Measurements from ENCODE around the gene FBXL19.

The FBXL19 gene

GRCh38 chr16:30980434-30980833, 57.1 kb downstream of the FBXL19 start:
- no peak for TF ChIP-seq EZH2phosphoT487 (conservative IDR thresholded peaks at IDR 0.05; ENCODE audit: low read length)
- TF ChIP-seq, protein P1, sequence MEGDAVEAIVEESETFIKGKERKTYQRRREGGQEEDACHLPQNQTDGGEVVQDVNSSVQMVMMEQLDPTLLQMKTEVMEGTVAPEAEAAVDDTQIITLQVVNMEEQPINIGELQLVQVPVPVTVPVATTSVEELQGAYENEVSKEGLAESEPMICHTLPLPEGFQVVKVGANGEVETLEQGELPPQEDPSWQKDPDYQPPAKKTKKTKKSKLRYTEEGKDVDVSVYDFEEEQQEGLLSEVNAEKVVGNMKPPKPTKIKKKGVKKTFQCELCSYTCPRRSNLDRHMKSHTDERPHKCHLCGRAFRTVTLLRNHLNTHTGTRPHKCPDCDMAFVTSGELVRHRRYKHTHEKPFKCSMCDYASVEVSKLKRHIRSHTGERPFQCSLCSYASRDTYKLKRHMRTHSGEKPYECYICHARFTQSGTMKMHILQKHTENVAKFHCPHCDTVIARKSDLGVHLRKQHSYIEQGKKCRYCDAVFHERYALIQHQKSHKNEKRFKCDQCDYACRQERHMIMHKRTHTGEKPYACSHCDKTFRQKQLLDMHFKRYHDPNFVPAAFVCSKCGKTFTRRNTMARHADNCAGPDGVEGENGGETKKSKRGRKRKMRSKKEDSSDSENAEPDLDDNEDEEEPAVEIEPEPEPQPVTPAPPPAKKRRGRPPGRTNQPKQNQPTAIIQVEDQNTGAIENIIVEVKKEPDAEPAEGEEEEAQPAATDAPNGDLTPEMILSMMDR (IDR thresholded peaks at IDR 0.05; ENCODE audit: insufficient read depth, low read length, poor library complexity, severe bottlenecking) = no peak
- H3K9me3 ChIP-seq (ENCODE audit: insufficient read depth, low read length) = no peaks in the 10 kb centered on the region

DNA sequence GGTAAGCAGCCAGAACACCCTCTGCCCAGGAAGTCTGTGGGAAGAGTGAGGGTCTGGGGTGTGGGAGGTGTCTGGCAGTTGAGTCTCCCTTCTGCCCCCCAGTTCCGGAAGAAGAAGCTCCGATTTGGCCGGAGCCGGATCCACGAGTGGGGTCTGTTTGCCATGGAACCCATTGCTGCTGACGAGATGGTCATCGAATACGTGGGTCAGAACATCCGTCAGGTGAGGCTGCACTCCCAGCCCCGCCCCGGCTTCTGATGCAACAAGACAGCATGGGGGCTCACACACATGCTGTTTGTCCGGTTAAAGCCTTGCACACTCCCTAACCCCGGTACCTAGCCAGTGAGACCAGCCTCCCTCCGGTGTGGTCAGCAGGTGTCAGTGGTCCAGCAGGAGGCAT, 57.6 kb downstream of the FBXL19 start:
- H3K27ac ChIP-seq (ENCODE audit: low read depth, low read length) = no peak overlapping the region

More at GRCh38 chr16:30980434-30980833, 57.1 kb downstream of the FBXL19 start:
- H3K4me2 ChIP-seq (ENCODE audit: low read depth, low read length, poor library complexity, severe bottlenecking) = no peak overlapping the region
- H3F3A ChIP-seq (ENCODE audit: insufficient read depth) = no peaks in the 10 kb centered on the region; the same call in 1 of the 2 replicates
- H2AFZ ChIP-seq (ENCODE audit: low read depth, low read length, severe bottlenecking) = no peak overlapping the region
- H4K20me1 ChIP-seq (ENCODE audit: low read depth, low read length) = no peaks in the 10 kb centered on the region
- H3K4me3 ChIP-seq (ENCODE audit: insufficient read depth, low read length, poor library complexity, severe bottlenecking) = no peak overlapping the region
- no peak overlapping the region for H3K9ac ChIP-seq (ENCODE audit: low read length)
- H3K36me3 ChIP-seq (ENCODE audit: low read length) = no peaks in the 10 kb centered on the region
- H3K27me3 ChIP-seq (ENCODE audit: low read length) = no peaks in the 10 kb centered on the region
- H3K9me2 ChIP-seq (replicated peaks; ENCODE audit: insufficient read depth, low read length) = no peaks in the 10 kb centered on the region
- no peaks in the 10 kb centered on the region for H3K79me2 ChIP-seq (ENCODE audit: insufficient read depth, low read length)
- no peak overlapping the region for H3K27ac ChIP-seq (ENCODE audit: low read depth, low read length)

GRCh38 chr16:30982548-30983288, 59.3 kb downstream of the FBXL19 start:
- H3K4me2 ChIP-seq (ENCODE audit: low read depth, low read length, poor library complexity, severe bottlenecking) = no peak overlapping the region
- no peak overlapping the region for H3K9ac ChIP-seq (ENCODE audit: low read length)
- no peak overlapping the region for H3K4me3 ChIP-seq (ENCODE audit: insufficient read depth, low read length, poor library complexity, severe bottlenecking)
- no peaks in the 10 kb centered on the region for H3K9me3 ChIP-seq (ENCODE audit: insufficient read depth, low read length)
- H3K9me2 ChIP-seq (replicated peaks; ENCODE audit: insufficient read depth, low read length) = no peaks in the 10 kb centered on the region
- no peaks in the 10 kb centered on the region for H4K20me1 ChIP-seq (ENCODE audit: low read depth, low read length)
- no peak overlapping the region for H3K27ac ChIP-seq (ENCODE audit: low read depth, low read length)
- H2AFZ ChIP-seq (ENCODE audit: low read depth, low read length, severe bottlenecking) = no peak overlapping the region
- no peaks in the 10 kb centered on the region; the same call in 1 of the 2 replicates for H3F3A ChIP-seq (ENCODE audit: insufficient read depth)
- H3K79me2 ChIP-seq (ENCODE audit: insufficient read depth, low read length) = no peaks in the 10 kb centered on the region
- H3K36me3 ChIP-seq (ENCODE audit: low read length) = no peaks in the 10 kb centered on the region
- H3K27me3 ChIP-seq (ENCODE audit: low read length) = no peaks in the 10 kb centered on the region
- TF ChIP-seq, protein P1 (IDR thresholded peaks at IDR 0.05; ENCODE audit: insufficient read depth, low read length, poor library complexity, severe bottlenecking) = no peak
- no peak for TF ChIP-seq EZH2phosphoT487 (conservative IDR thresholded peaks at IDR 0.05; ENCODE audit: low read length)

More for the DNA sequence above, 57.6 kb downstream of the FBXL19 start:
- H2AFZ ChIP-seq (ENCODE audit: low read depth, low read length, severe bottlenecking) = no peak overlapping the region
- H3K9me3 ChIP-seq (ENCODE audit: insufficient read depth, low read length) = no peaks in the 10 kb centered on the region
- H3K4me3 ChIP-seq (ENCODE audit: insufficient read depth, low read length, poor library complexity, severe bottlenecking) = no peak overlapping the region
- H4K20me1 ChIP-seq (ENCODE audit: low read depth, low read length) = no peaks in the 10 kb centered on the region
- H3K9ac ChIP-seq (ENCODE audit: low read length) = no peak overlapping the region
- H3K36me3 ChIP-seq (ENCODE audit: low read length) = no peaks in the 10 kb centered on the region
- no peak overlapping the region for H3K4me2 ChIP-seq (ENCODE audit: low read depth, low read length, poor library complexity, severe bottlenecking)
- no peaks in the 10 kb centered on the region; the same call in 1 of the 2 replicates for H3F3A ChIP-seq (ENCODE audit: insufficient read depth)
- H3K9me2 ChIP-seq (replicated peaks; ENCODE audit: insufficient read depth, low read length) = no peaks in the 10 kb centered on the region
- no peaks in the 10 kb centered on the region for H3K27me3 ChIP-seq (ENCODE audit: low read length)
- TF ChIP-seq, protein P1 (IDR thresholded peaks at IDR 0.05; ENCODE audit: insufficient read depth, low read length, poor library complexity, severe bottlenecking) = no peak
- TF ChIP-seq EZH2phosphoT487 (conservative IDR thresholded peaks at IDR 0.05; ENCODE audit: low read length) = no peak
- H3K79me2 ChIP-seq (ENCODE audit: insufficient read depth, low read length) = no peaks in the 10 kb centered on the region

Data from SU-DHL-6 (cell line).